Mesodermal cell (in vitro differentiated cells): ENCODE data around the gene ATP5F1E.
A peak's percentile ranks its signal among the peaks of the same experiment; 100 is the strongest.

Source experiments
- H3K27ac ChIP-seq: 2 replicates; pipeline ENCODE4 v1.7.0; 2013; ENCODE audit warnings: mild to moderate bottlenecking, low read depth, low read length, moderate library complexity; ENCODE audit not compliant: severe bottlenecking
- H3K36me3 ChIP-seq: 2 replicates; pipeline ENCODE4 v1.7.1; 2013; ENCODE audit warnings: mild to moderate bottlenecking, low read length, moderate library complexity; ENCODE audit not compliant: control insufficient read depth, insufficient read depth
- H3K4me1 ChIP-seq: one replicate; pipeline ENCODE4 v1.7.1; 2013; ENCODE audit warnings: mild to moderate bottlenecking, low read length; ENCODE audit not compliant: insufficient read depth, control insufficient read depth, poor library complexity, severe bottlenecking
- H3K4me3 ChIP-seq: 2 replicates; pipeline ENCODE4 v1.7.0; 2013; ENCODE audit warnings: low read length, control low read depth, mild to moderate bottlenecking; ENCODE audit not compliant: insufficient read depth, poor library complexity, severe bottlenecking; ENCODE audit errors: extremely low read depth
- H3K9me3 ChIP-seq: 2 replicates; pipeline ENCODE4 v1.7.1; 2013; ENCODE audit warnings: mild to moderate bottlenecking, low read length, moderate library complexity; ENCODE audit not compliant: control insufficient read depth
- WGBS, 2 experiments: methylation state at CpG; one replicate each; pipeline ENCODE4 v1.1.5; 2013; ENCODE audit warnings: missing lambda C conversion rate in 2 of 2; ENCODE audit not compliant: insufficient coverage in 2 of 2; 5-methylcytosine and 5-hydroxymethylcytosine counted together

ATP5F1E gene

GRCh38 chr20:59063358-59064213 is 31.5 kb upstream of the ATP5F1E start:
- H3K9me3 ChIP-seq: no peaks in the 10 kb centered on the region
- H3K4me3 ChIP-seq: no peak overlapping the region
- peak overlapping the region; percentile 72 for H3K27ac ChIP-seq
- no peaks in the 10 kb centered on the region for H3K36me3 ChIP-seq
- 60 to 72% methylated on average over 13 to 16 of the region's 22 CpGs for WGBS, 2 experiments
- H3K4me1 ChIP-seq: peaks cover 14% of the 10 kb centered on the region

DNA sequence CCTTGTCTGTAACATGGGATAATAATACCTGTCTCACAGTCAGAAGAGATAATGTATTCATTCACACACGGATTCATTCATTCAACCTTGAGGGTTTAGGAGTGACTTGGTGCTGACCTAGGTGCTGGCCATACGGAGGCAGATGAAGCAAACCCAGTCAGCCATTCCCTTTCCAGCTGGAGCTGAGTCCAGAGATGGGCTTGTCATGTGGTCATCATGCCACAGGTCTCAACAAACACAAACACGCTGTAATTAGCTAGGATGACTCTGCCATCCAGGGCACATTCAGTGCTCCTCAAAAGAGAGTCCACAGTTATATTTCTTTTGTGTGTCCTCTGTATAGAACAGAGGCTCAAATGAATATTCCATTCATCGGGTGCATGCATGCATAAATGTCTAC is 29.9 kb upstream of the ATP5F1E start:
- Histone ChIP-seq H3K4me1 (peaks cover 14% of the 10 kb centered on the region), H3K4me3 (no peak overlapping the region)
- WGBS, 2 experiments: 64 to 92% methylated on average over 2 of the region's 4 CpGs

DNA sequence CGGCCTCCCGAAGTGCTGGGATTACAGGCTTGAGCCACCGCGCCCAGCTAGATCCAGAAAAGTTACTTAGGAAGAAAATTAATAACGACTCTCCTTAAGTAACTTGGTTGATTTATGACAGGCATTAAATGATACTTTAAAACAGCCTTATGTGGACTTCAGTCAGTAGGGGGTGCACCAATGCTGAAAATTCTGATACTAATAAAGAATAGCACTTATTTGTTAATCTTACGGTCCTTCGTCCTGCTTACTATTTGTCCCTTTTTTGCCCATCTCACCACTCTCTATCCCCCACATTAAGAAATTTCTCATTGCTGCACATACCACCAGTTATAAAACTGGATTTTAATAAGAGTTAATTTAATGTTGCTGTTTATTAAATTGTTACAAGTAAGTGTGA is 23.2 kb upstream of the ATP5F1E start:
- no peak overlapping the region for H3K4me3 ChIP-seq
- no peaks in the 10 kb centered on the region for H3K4me1 ChIP-seq
- H3K36me3 ChIP-seq: no peaks in the 10 kb centered on the region
- no peak overlapping the region for H3K27ac ChIP-seq
- 98 to 100% methylated on average over 4 to 5 of the region's 7 CpGs for WGBS, 2 experiments
- no peaks in the 10 kb centered on the region for H3K9me3 ChIP-seq

More for the DNA sequence above, 29.9 kb upstream of the ATP5F1E start:
- H3K9me3 ChIP-seq: no peaks in the 10 kb centered on the region
- no peak overlapping the region for H3K27ac ChIP-seq
- no peaks in the 10 kb centered on the region for H3K36me3 ChIP-seq

DNA sequence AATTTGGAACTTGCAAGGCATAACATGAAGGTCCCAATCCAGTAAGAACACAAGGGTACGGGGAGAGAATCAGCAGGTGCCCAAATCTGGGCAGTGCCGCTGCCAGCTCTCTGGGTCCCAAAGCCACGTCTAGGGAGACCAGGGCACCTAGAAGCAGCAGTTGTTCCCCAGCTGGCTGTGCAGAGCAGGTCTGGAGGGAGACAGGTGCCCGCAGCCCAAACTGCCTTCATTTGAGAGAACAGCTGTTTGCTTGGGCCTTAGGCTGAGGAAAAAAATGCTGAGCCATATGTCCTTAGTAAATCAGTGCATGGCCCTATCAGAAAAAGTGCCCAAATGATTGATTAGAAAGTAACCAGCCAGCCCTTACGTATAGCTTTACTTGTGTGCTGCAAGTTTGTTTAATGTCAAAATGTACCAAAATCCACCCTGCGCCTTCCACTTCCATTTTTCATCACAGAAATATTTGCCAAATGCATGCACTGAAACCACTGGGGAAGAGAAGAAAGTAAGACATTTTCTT is 19.6 kb upstream of the ATP5F1E start:
- 82 to 90% methylated on average over 5 of the region's 6 CpGs for WGBS, 2 experiments
- Histone ChIP-seq H3K4me1 (peaks cover 7% of the 10 kb centered on the region), H3K27ac (no peak overlapping the region), H3K36me3 (no peaks in the 10 kb centered on the region), H3K4me3 (no peak overlapping the region), H3K9me3 (no peaks in the 10 kb centered on the region)

DNA sequence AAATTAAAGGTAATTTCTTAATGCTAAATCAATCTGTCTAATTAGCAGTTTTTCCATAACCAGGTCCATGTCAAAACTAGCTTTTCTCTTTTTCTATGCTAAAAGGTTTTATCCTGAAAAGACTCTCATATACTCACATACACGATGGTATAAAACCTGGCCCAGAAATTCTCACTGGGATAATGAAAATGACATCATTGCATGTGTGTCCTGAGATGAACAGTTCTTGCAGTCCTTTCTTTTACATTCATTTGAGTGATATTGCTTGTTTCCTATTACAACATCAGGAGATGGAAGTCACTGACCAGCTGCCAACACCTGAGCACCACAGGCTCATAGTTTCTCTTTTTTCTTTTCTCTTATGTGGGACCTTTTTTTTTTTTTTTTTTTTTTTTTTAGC is 18.3 kb upstream of the ATP5F1E start:
- Histone ChIP-seq H3K4me1 (peaks cover 17% of the 10 kb centered on the region), H3K27ac (no peak overlapping the region), H3K36me3 (no peaks in the 10 kb centered on the region), H3K4me3 (no peak overlapping the region), H3K9me3 (no peaks in the 10 kb centered on the region)
- no CpG with 5 or more reads among the region's 1 CpG for WGBS, 2 experiments

DNA sequence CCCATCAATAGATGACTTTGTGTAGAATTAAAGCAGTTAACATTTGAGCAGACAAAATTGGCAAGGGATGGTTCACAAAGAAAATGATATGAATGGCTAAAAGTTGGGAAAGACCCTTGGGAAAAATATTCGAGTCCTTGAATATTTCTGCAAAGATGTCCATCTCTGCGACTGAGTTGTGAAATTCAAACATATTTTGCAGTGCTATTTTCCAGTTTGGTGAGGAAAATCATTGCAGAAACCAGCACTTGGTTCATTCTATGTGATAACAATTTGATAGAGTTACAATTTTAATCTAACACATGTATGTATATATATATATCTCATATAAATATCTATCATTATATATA is 16.5 kb upstream of the ATP5F1E start:
- no peaks in the 10 kb centered on the region for H3K9me3 ChIP-seq
- no peaks in the 10 kb centered on the region for H3K36me3 ChIP-seq
- no peak overlapping the region for H3K4me3 ChIP-seq
- H3K4me1 ChIP-seq: peaks cover 17% of the 10 kb centered on the region
- H3K27ac ChIP-seq: no peak overlapping the region
- WGBS, 2 experiments: 72 to 75% methylated on average over 2 of the region's 2 CpGs

DNA sequence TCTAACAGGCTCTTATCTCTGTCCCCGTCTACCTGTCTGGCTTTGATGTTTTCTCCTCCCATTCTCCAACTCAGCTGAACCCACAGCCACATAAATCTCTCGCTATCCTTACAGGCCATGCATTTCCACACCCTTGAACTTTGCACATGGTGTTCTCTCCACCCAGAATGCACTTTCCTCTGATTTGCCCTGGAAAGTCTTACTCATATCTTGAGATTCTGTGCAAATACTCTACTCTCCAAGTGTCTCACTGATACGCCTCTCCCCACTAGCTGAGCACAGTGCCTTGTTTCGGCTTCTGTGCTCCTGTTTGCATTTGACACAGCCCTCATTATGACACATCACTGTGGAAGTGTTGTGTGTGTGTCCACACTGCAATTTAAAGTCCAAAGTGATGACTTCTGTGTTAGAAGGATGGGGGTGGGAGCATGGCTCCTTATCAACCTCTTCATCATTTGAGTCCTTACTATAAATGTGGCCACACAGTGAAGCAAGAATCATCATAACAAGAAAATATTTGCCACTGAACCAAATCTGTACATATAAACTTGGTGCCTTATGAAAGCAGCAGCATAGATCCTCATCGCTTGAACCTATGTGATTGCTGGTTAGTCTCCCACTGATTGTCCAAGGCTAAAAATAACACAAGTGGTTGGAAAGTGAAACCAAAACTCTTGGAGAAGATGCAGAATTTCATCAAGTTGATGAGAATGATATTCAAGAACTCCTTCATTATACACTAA is 16.0 kb upstream of the ATP5F1E start:
- no peaks in the 10 kb centered on the region for H3K9me3 ChIP-seq
- 94 to 100% methylated on average over 4 of the region's 5 CpGs for WGBS, 2 experiments
- no peaks in the 10 kb centered on the region for H3K36me3 ChIP-seq
- no peak overlapping the region for H3K27ac ChIP-seq
- no peak overlapping the region for H3K4me3 ChIP-seq
- H3K4me1 ChIP-seq: peaks cover 17% of the 10 kb centered on the region

DNA sequence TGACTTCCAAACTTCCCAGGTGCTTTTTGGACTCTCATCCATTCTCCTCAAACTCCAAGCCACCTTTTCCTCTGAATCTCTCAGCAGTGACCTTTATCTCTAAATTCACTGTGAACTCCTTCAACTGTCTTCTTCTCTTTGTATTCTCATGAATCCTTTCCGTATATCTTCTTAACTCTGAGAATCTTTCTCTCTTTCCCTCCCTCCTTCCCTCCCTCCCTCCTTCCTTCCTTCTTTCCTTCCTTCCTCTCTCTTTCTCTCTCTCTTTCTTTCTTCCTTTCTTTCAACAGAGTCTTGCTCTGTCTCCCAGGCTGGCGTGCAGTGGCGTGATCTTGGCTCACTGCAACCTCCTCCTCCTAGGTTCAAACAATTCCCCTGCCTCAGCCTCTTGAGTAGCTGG is 14.7 kb upstream of the ATP5F1E start:
- Histone ChIP-seq H3K4me3 (no peak overlapping the region), H3K27ac (no peak overlapping the region), H3K9me3 (no peaks in the 10 kb centered on the region), H3K36me3 (no peaks in the 10 kb centered on the region), H3K4me1 (peaks cover 17% of the 10 kb centered on the region)
- 85 to 86% methylated on average over 3 of the region's 3 CpGs for WGBS, 2 experiments

DNA sequence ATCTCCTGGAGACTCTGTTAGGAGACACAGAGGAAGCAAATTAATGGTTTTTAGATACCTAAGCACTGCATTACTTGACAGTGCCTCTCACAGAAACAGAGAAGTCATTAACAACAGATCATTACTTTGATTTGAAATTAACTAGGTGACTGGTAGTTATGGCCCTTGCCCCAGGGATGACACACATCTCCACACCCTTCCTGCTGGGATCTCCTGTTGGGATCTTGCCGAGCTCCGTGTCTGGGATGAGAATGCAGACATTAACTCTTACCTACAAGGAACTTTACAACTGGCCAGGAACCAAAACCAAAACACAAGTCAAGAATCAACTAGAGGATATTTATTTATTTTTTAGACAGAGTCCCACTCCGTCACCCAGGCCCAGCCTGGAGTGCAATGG is 12.7 kb upstream of the ATP5F1E start:
- H3K36me3 ChIP-seq: peaks cover 18% of the 10 kb centered on the region
- H3K27ac ChIP-seq: no peak overlapping the region
- WGBS, 2 experiments: 89 to 90% methylated on average over 1 of the region's 3 CpGs
- peaks cover 17% of the 10 kb centered on the region for H3K4me1 ChIP-seq
- no peak overlapping the region for H3K4me3 ChIP-seq
- H3K9me3 ChIP-seq: peaks cover 5% of the 10 kb centered on the region

DNA sequence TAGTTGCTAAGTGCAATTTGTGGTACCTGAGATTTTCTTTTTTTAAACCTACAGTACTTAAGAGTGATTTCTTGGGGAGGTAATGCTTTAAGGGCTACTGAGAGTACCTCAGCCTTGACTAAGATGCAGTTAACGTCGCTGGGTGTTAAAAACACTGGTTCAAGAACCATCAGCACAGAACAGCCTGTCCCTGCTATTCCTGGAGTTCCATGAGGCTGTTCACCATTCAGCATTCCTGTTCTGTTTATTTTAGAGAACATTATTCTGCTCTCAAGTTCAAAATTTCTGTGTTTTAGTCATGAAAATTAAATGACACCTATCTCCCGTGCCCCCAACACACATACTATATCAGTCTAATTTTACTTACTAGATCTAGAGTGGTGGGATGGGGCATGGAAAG is 12.2 kb upstream of the ATP5F1E start:
- H3K4me1 ChIP-seq: peaks cover 17% of the 10 kb centered on the region
- no peak overlapping the region for H3K4me3 ChIP-seq
- WGBS, 2 experiments: 94 to 100% methylated on average over 2 of the region's 3 CpGs
- H3K9me3 ChIP-seq: peaks cover 5% of the 10 kb centered on the region
- no peak overlapping the region for H3K27ac ChIP-seq
- H3K36me3 ChIP-seq: peaks cover 21% of the 10 kb centered on the region

DNA sequence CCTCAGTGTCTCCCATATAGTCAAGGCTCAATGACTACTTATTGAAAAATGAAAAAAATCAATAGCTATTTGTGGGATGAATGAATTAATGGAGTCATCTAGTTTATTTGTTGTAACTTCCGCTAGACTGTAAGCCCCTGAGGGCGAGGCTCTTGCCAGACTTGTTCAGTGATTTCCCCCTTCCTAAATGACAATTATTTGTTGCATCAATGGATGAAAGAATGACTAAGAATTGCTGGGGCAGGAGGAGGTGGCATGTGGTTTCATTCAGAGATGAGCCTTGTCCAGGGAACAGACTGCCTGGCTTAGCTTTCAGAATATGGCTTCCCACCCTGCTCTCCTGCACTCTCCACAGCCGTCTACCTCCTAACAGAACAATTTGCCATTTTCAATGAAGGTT is 11.6 kb upstream of the ATP5F1E start:
- Histone ChIP-seq H3K4me1 (peaks cover 17% of the 10 kb centered on the region), H3K4me3 (no peak overlapping the region), H3K36me3 (peaks cover 21% of the 10 kb centered on the region), H3K27ac (no peak overlapping the region), H3K9me3 (peaks cover 5% of the 10 kb centered on the region)
- 100% methylated on average over 2 of the region's 3 CpGs; no CpG with 5 or more reads in 1 of the 2 experiments for WGBS, 2 experiments
